HepG2 (cell line): ENCODE measurements around the gene RBM19. TPM values are rescaled to one million over a fixed set of nuclear protein-coding genes. Genes with fewer than 3 reads are reported as not detected.

Experiments
- ATAC-seq: fragments of 200-7000 bp; cut with Tn5 transposase; 3 replicates; pipeline ENCODE4 v1.9.1; 2020; ENCODE audit warnings: mild to moderate bottlenecking, moderate library complexity
- BruUV-seq: library from RNA; stranded (reverse); fragments of 400-500 nt; replicated peaks from 2 replicates; lab custom pipeline; 2021; lab: Mats Ljungman, UMichigan
- CTCF ChIA-PET: fragments of 300-600 bp; formaldehyde crosslinking; extraction: SDS; loops from one replicate; lab custom pipeline; 2021; ENCODE audit warnings: low total read pairs, inconsistent platforms, low intra/inter-chr PET ratio; lab: Yijun Ruan, JAX
- POLR2A ChIA-PET: fragments of 350-600 bp; sonication (Branson Sonifier 250); formaldehyde crosslinking; loops from one replicate; lab custom pipeline; 2020; ENCODE audit warnings: antibody characterized with exemption, inconsistent platforms; lab: Yijun Ruan, JAX
- DNase-seq: peaks from one replicate; pipeline ENCODE4 v3.0.0-alpha.2; 2015; ENCODE audit warnings: low spot score
- FAIRE-seq: peaks from 3 replicates; lab custom pipeline; 2011; peaks lifted over from hg19 to GRCh38; lab: Jason Lieb, UNC
- H2AFZ ChIP-seq: one replicate; pipeline ENCODE4 v1.6.1; 2011; ENCODE audit warnings: low read length, inconsistent platforms
- H3K27ac ChIP-seq: fragments of 300-600 bp; 3 replicates; pipeline ENCODE4 v1.8.0; 2011; ENCODE audit warnings: mixed run types, mild to moderate bottlenecking, mixed read lengths, low read length, inconsistent platforms; ENCODE audit not compliant: insufficient read depth; ENCODE audit errors: extremely low read length
- H3K27me3 ChIP-seq, 2 experiments: fragments of 200-600 bp in 1 of 2; 2 replicates in 1 of 2; 3 replicates in 1 of 2; pipeline versions ENCODE4 v1.6.0 to v1.8.0; 2011; ENCODE audit warnings: low read length in 2 of 2, mild to moderate bottlenecking in 2 of 2, moderate library complexity in 2 of 2, inconsistent platforms in 1 of 2; ENCODE audit not compliant: insufficient read depth in 2 of 2, control insufficient read depth in 1 of 2
- H3K36me3 ChIP-seq, 2 experiments: fragments of 200-600 bp in 1 of 2; replicated peaks in 1 of 2; 2 replicates in 1 of 2; 3 replicates in 1 of 2; pipeline versions ENCODE4 v1.5.1 to v1.8.0; 2011; ENCODE audit warnings: low read length in 2 of 2, inconsistent platforms in 1 of 2; ENCODE audit not compliant: insufficient read depth in 2 of 2, control insufficient read depth in 1 of 2
- H3K4me1 ChIP-seq: 2 replicates; pipeline ENCODE4 v1.5.1; 2012; ENCODE audit warnings: low read length, inconsistent platforms; ENCODE audit not compliant: insufficient read depth
- H3K4me2 ChIP-seq: 2 replicates; pipeline ENCODE4 v1.6.0; 2011; ENCODE audit warnings: low read depth, low read length, inconsistent platforms
- H3K4me3 ChIP-seq, 3 experiments: fragments of 200-600 bp in 1 of 3; sonication (generic), shearing (Covaris generic) in 1 of 3; replicated peaks in 1 of 3; 2 replicates each; pipeline ENCODE4 v1.5.1; 2011 to 2016; ENCODE audit warnings: low read length in 3 of 3, inconsistent platforms in 2 of 3, low read depth in 2 of 3, mild to moderate bottlenecking in 2 of 3, control low read depth in 1 of 3, mixed read lengths in 1 of 3; ENCODE audit not compliant: insufficient read depth in 1 of 3
- H3K79me2 ChIP-seq: one replicate; pipeline ENCODE4 v1.6.1; 2011; ENCODE audit warnings: low read length, inconsistent platforms; ENCODE audit not compliant: insufficient read depth
- H3K9ac ChIP-seq: 2 replicates; pipeline ENCODE4 v1.6.0; 2011; ENCODE audit warnings: mild to moderate bottlenecking, low read depth, low read length, inconsistent platforms; ENCODE audit not compliant: insufficient read depth
- H3K9me3 ChIP-seq: 2 replicates; pipeline ENCODE4 v1.5.1; 2012; ENCODE audit warnings: mild to moderate bottlenecking, low read length
- H4K20me1 ChIP-seq: 2 replicates; pipeline ENCODE4 v1.6.0; 2011; ENCODE audit warnings: inconsistent platforms, mild to moderate bottlenecking, low read length, moderate library complexity; ENCODE audit not compliant: insufficient read depth
- MAFK ChIP-seq, 2 experiments: IDR thresholded peaks in 1 of 2; conservative IDR thresholded peaks in 1 of 2; 2 replicates each; pipeline ENCODE4 v1.6.1; 2011; ENCODE audit warnings: improper control_type of control experiment in 2 of 2, low read length in 2 of 2
- NFIB ChIP-seq: sonication (generic); formaldehyde crosslinking; IDR thresholded peaks from 2 replicates; pipeline ENCODE4 v1.9.0; 2021; ENCODE audit warnings: missing genetic modification reagents, mild to moderate bottlenecking, borderline replicate concordance
- RXRA ChIP-seq: sonication (generic); formaldehyde crosslinking; IDR thresholded peaks from 2 replicates; pipeline ENCODE4 v1.5.1; 2020; ENCODE audit warnings: missing genetic modification reagents
- THRA ChIP-seq: sonication (generic); formaldehyde crosslinking; IDR thresholded peaks from 2 replicates; pipeline ENCODE4 v1.4.0; 2020; ENCODE audit warnings: missing genetic modification reagents, borderline replicate concordance
- ZNF563 ChIP-seq: sonication (generic); formaldehyde crosslinking; IDR thresholded peaks from 2 replicates; pipeline ENCODE4 v1.8.0; 2022; ENCODE audit warnings: mild to moderate bottlenecking, moderate library complexity, missing genetic modification reagents
- ZNF773 ChIP-seq: sonication (generic); formaldehyde crosslinking; IDR thresholded peaks from 2 replicates; pipeline ENCODE4 v1.4.0; 2020; ENCODE audit warnings: missing genetic modification reagents, borderline replicate concordance
- WGBS: methylation state at CpG from one replicate; pipeline ENCODE4 v1.1.6; 2017; ENCODE audit warnings: low lambda C conversion rate; 5-methylcytosine and 5-hydroxymethylcytosine counted together
- in situ Hi-C: cut with HindIII; loops from 2 replicates; pipeline ENCODE4 v1.10.0; 2017; ENCODE audit warnings: low pct_unique_long_range_greater_than_20kb; ENCODE audit not compliant: extremely low pct_ligation_motif_present
- intact Hi-C: fragments of 100-400 bp; cut with micrococcal nuclease; formaldehyde crosslinking; loops from one replicate; pipeline ENCODE4 v1.10.0; 2022; ENCODE audit not compliant: unreplicated experiment
- polyA plus RNA-seq, 8 experiments: library from polyadenylated mRNA; depleted of rRNA in 3 of 8; stranded (reverse) in 7 of 8; unstranded in 1 of 8; fragments of >200 nt; fragmentation: Illumina TruSeq in 4 of 8; extraction: Trizol in 4 of 8; gene quantifications; 2 replicates each; pipeline versions ENCODE4 v1.2.1 to v1.2.3, GENCODE V29; 2011 to 2016; ENCODE audit warnings: low read depth in 4 of 8, missing spikeins in 1 of 8, mixed read lengths in 1 of 8; ENCODE audit not compliant: insufficient read depth in 1 of 8
- total RNA-seq, 5 experiments: library from RNA; depleted of rRNA; stranded (reverse); fragments of >200 nt; fragmentation: Illumina TruSeq; extraction: Trizol; gene quantifications; 2 replicates each; pipeline ENCODE4 v1.2.3, GENCODE V29; 2016; ENCODE audit warnings: low read depth in 1 of 5
- TF ChIP-seq, protein P1 (sequence below): sonication (generic); formaldehyde crosslinking; IDR thresholded peaks from 2 replicates; pipeline ENCODE4 v1.5.0; 2020; ENCODE audit warnings: missing genetic modification reagents
- TF ChIP-seq, protein P2 (sequence below): sonication (generic); formaldehyde crosslinking; IDR thresholded peaks from 2 replicates; pipeline ENCODE4 v1.8.0; 2022; ENCODE audit warnings: mild to moderate bottlenecking, missing genetic modification reagents; ENCODE audit not compliant: insufficient replicate concordance

RBM19 gene
- total and polyA plus RNA-seq, 2 of the 13 experiments (the other 11 are each of a cell fraction or from before 2014, with no cell fraction given) = 19.3 to 32.2 TPM

GRCh38 chr12:113870035-113870434, 96.1 kb downstream of the RBM19 start:
- H4K20me1 ChIP-seq = no peaks in the 10 kb centered on the region
- H3K4me2 ChIP-seq = no peak overlapping the region
- peaks cover 9 to 30% of the 10 kb centered on the region in 2 experiments; a peak in 4 of 5 replicates for H3K36me3 ChIP-seq
- TF ChIP-seq, protein P1, sequence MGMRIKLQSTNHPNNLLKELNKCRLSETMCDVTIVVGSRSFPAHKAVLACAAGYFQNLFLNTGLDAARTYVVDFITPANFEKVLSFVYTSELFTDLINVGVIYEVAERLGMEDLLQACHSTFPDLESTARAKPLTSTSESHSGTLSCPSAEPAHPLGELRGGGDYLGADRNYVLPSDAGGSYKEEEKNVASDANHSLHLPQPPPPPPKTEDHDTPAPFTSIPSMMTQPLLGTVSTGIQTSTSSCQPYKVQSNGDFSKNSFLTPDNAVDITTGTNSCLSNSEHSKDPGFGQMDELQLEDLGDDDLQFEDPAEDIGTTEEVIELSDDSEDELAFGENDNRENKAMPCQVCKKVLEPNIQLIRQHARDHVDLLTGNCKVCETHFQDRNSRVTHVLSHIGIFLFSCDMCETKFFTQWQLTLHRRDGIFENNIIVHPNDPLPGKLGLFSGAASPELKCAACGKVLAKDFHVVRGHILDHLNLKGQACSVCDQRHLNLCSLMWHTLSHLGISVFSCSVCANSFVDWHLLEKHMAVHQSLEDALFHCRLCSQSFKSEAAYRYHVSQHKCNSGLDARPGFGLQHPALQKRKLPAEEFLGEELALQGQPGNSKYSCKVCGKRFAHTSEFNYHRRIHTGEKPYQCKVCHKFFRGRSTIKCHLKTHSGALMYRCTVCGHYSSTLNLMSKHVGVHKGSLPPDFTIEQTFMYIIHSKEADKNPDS (CRISPR knock-in tag) = no peak
- TF ChIP-seq NFIB (CRISPR knock-in tag) (no peak), RXRA (CRISPR knock-in tag) (no peak), ZNF563 (no peak), THRA (CRISPR knock-in tag) (no peak), MAFK (conservative IDR thresholded peaks at IDR 0.05 in 1 of 2, IDR thresholded peaks at IDR 0.05 in 1 of 2; ENCODE audit: low read length in 2 of 2) (no peak), ZNF773 (CRISPR knock-in tag) (no peak)
- TF ChIP-seq, protein P2, sequence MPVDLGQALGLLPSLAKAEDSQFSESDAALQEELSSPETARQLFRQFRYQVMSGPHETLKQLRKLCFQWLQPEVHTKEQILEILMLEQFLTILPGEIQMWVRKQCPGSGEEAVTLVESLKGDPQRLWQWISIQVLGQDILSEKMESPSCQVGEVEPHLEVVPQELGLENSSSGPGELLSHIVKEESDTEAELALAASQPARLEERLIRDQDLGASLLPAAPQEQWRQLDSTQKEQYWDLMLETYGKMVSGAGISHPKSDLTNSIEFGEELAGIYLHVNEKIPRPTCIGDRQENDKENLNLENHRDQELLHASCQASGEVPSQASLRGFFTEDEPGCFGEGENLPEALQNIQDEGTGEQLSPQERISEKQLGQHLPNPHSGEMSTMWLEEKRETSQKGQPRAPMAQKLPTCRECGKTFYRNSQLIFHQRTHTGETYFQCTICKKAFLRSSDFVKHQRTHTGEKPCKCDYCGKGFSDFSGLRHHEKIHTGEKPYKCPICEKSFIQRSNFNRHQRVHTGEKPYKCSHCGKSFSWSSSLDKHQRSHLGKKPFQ (CRISPR knock-in tag) = no peak
- TF ChIP-seq, all 625 proteins: peak for 0
- FAIRE-seq = no peak
- Histone ChIP-seq H3K79me2 (no peaks in the 10 kb centered on the region), H3K9me3 (no peaks in the 10 kb centered on the region), H3K27ac (no peak overlapping the region), H3K4me3 (no peak overlapping the region), H3K27me3 (no peaks in the 10 kb centered on the region), H3K9ac (no peak overlapping the region), H3K4me1 (no peaks in the 10 kb centered on the region), H2AFZ (no peak overlapping the region)
- ATAC-seq = no peak
- in situ Hi-C loops (no loop called here), intact Hi-C loops (no loop called here)
- no peak for DNase-seq
- BruUV-seq = no TSS peak
- 91% methylated on average over 7 of the region's 8 CpGs for WGBS
- CTCF ChIA-PET = no interaction called here
- POLR2A ChIA-PET = no interaction called here
